MM.1S (cell line): Measurements from ENCODE around the gene PDZRN3.

Experiments
- EZH2 ChIP-seq: fragments of 300-600 bp; sonication (generic); optimal IDR thresholded peaks from 2 replicates; pipeline ENCODE3; 2017; ENCODE audit warnings: low read depth, mild to moderate bottlenecking, antibody characterized with exemption, low read length, mixed read lengths
- TF ChIP-seq, protein P1 (sequence below): fragments of 300-600 bp; sonication (generic); IDR thresholded peaks from 2 replicates; pipeline ENCODE4 v1.5.1; 2016; ENCODE audit warnings: antibody characterized with exemption, low read length, mixed read lengths

DNA sequence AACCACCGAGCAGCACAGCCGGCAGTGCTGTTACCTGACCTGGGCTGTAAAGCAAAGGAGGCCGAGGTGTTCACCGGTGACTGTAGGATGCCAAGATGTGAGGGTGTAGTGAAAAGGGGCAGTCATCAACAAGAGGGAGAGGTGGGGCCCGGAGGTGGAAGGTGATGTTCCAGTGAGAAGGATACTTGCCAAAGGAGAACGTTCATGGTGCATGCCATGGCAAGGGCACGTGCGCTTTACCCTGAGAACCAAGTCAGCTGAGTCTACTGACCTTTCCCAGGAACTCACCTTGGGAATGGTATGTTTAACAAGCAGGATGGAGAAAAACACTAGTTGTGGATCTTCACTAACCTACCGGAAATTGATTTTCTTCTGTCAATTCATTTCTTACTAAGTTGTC lies 211.1 kb downstream of the PDZRN3 start:
- TF ChIP-seq, protein P1, sequence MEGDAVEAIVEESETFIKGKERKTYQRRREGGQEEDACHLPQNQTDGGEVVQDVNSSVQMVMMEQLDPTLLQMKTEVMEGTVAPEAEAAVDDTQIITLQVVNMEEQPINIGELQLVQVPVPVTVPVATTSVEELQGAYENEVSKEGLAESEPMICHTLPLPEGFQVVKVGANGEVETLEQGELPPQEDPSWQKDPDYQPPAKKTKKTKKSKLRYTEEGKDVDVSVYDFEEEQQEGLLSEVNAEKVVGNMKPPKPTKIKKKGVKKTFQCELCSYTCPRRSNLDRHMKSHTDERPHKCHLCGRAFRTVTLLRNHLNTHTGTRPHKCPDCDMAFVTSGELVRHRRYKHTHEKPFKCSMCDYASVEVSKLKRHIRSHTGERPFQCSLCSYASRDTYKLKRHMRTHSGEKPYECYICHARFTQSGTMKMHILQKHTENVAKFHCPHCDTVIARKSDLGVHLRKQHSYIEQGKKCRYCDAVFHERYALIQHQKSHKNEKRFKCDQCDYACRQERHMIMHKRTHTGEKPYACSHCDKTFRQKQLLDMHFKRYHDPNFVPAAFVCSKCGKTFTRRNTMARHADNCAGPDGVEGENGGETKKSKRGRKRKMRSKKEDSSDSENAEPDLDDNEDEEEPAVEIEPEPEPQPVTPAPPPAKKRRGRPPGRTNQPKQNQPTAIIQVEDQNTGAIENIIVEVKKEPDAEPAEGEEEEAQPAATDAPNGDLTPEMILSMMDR = no peak
- TF ChIP-seq EZH2 = no peak
